GM21786 (cell line): ENCODE data around the gene CHD6.

ENCODE experiments used
- ATAC-seq: cut with Tn5 transposase; IDR thresholded peaks from one replicate; pipeline ENCODE4 v1.9.1; 2021; ENCODE audit not compliant: unreplicated experiment

Gene CHD6, protein sequence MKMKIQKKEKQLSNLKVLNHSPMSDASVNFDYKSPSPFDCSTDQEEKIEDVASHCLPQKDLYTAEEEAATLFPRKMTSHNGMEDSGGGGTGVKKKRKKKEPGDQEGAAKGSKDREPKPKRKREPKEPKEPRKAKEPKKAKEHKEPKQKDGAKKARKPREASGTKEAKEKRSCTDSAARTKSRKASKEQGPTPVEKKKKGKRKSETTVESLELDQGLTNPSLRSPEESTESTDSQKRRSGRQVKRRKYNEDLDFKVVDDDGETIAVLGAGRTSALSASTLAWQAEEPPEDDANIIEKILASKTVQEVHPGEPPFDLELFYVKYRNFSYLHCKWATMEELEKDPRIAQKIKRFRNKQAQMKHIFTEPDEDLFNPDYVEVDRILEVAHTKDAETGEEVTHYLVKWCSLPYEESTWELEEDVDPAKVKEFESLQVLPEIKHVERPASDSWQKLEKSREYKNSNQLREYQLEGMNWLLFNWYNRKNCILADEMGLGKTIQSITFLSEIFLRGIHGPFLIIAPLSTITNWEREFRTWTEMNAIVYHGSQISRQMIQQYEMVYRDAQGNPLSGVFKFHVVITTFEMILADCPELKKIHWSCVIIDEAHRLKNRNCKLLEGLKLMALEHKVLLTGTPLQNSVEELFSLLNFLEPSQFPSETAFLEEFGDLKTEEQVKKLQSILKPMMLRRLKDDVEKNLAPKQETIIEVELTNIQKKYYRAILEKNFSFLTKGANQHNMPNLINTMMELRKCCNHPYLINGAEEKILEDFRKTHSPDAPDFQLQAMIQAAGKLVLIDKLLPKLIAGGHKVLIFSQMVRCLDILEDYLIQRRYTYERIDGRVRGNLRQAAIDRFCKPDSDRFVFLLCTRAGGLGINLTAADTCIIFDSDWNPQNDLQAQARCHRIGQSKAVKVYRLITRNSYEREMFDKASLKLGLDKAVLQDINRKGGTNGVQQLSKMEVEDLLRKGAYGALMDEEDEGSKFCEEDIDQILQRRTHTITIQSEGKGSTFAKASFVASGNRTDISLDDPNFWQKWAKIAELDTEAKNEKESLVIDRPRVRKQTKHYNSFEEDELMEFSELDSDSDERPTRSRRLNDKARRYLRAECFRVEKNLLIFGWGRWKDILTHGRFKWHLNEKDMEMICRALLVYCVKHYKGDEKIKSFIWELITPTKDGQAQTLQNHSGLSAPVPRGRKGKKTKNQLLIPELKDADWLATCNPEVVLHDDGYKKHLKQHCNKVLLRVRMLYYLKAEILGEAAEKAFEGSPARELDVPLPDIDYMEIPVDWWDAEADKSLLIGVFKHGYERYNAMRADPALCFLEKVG (N-terminal part only)

DNA sequence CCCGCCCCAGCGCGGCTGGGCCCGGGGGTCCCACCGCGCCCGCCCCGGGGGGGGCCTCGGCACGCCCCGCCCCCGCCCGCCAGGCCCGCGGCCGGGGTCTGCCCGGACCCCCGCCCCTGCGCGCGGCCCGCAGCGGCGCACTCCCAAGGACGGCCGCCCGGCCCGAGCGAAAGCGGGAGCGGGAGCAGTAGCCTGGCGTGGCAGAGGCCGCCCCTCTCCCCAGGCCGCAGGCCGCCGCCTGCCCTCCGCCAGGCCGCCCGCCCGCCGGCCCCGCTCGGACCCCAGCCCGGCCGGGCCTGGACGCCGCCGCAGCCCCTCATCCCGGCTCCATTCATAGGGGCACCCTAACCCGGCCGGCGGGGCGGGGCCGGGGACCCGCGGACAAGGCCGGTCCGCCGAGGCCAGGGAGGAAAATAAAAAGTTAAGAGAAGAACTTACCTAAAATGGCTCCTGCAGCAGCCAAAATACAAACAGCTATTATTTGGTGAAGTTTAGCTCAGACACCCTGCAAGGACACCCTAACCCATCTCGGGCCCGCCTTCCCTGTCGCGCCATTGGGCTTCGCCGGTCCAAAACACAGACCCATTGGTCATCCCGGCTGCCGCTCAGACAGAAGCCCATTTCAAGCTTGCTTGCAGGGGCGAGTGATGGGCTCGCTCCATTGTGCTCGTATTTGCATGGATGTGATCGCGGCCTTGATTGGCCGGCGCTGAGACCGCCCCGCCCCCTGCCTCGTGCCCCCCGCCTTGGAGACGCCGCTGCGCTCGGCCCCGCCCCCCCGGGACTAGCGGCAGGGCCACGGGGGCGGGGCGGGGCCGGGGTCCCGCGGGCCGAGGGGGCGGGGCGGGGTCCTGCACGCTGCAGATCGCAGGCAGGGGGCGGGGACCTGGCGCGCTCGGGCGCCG, at the start of gene CHD6:
Gene CHD6, minus strand, starts transcription at position 476 of the 905 bp plus-strand sequence. CDS start 67,040 bp downstream, outside the sequence.
- peak; percentile 99 for ATAC-seq

DNA sequence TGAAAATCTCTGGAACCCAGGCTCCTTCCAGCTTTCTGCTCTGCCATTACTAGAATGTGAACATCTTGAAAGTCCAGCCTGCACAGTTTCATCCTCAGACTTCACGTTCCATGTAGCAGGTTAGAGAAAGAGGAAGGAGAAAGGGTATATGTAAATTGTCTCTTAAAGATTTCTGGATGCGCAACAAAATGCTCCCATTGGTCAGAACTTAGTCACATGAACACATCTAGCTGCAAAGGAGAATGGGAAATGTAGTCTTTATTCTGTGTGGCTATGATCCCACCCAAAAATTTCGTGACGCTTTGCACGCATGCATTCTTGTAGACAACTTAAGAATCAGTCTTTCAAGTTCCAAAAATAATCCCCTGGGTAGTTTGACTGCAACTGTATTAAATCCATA, 46.4 kb upstream of the CHD6 start:
- ATAC-seq, result no peak

DNA sequence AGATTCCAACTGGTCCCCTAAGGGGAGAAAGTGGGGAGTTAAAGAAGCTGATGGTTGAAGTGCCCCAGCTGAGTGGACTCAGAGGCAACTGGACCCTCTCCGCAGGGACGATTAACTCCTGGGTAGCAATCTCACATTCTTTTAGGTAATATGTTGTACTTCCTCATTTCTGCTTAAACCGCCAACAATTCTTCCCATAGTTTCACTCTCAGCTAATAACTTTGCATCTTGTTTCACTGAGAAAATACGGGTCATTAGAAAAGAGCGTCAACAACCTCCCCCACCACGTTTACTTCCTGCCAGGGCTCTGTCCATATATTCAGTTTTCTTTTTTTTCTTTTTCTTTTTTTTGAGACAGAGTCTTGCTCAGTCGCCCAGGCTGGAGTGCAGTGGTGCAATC, 39.5 kb upstream of the CHD6 start:
- ATAC-seq, result no peak

DNA sequence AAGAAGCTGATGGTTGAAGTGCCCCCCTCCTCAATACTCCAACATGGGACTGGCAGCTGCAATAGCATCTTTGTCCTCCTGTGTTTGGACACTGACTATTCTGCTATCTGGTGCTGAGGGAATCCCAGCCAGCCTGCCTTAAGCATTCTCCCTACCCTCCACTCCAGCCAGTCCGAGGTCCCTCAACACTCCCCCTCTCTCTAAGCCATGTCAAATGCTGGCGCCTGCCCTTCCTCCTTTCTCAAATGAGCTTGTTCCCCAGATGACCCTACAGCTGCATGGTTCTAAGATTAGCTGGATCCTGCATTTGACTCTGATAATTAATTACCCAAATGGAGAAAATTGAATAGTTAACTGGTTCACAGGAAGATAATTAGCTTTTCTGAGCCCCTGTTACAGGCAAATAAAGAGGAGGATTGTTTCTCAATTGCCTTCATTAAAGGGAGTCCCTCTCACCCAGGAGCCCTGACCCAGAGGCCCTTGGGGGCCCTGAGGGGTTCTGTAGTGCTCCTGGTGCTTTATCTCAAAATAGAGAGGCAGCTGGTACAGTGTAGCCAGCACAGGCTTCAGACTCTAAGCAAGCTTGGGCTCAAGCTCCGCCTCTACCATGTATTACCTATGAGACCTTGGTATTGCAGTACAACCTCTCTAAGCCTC, 37.9 kb upstream of the CHD6 start:
- ATAC-seq, result no peak

DNA sequence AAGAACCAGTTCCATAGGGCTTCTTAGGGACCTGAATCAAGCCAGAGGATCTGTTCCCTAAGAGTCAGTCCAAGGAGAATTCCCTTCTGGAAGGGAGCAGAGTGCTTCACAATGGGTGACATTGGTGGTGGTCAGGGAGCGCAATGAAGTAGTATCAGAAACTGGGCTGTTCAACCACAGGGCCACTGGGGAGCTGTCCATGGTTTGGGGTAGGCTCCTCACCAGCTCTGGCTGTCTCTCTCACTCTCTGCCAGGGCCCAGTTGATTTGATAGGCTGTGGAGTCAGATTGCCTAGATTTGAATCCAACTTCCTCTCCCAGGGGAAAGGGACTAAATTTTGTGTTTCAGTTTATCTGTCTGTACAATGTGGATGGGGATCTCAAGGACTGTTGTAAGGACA, 36.7 kb upstream of the CHD6 start:
- ATAC-seq, result no peak

DNA sequence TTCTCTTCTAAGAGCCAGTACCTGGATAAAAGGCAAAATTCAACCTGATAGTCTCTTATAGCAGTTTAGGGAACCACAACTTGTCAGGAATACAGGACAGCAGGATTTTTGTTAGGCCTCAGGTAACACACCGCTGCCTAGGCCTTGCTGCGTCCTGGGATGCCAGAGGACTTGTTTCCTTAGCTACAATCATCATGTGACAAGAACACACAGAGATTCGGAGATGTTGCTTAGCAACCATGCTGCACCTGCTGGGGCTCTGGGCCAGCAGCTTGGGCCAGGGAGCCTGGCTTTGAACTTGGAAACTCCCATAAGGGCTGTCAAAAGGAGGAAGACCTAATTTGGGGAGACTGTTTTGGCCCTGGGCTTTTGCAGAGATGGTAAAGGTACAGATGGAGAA, 36.1 kb upstream of the CHD6 start:
- no peak for ATAC-seq

DNA sequence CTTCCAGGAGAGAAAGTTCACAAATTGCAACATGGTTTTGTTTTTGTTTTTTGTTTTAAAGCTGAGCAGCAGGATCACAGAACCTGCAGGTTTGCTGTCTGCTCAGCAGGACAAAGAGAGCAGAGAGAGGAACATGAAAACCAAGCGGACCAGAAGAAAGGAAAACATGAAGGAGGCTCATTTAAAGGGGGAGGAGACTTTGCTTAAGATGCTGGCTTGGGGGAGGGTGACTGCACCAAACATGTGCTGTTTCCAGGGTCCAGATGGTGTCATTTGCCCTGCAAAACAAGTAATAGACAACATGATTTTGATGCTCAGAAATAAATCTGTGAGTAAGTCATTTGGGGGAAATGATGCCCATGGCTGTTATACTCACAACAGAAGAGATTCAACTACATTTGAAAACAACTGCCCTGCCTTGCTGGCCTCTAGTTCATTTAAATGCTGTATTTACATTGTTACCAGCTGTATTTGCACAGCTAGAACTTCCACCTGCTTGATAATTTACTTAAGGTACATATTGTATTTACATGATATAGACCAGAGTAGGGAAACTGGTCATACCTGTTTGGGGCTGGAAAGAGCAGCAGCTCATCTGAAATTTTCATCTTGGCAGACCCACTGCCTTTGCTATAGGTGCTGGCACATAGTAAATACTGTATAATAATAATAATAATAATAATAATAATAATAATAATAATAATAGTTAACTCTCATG, 32.2 kb upstream of the CHD6 start:
- ATAC-seq, result no peak

DNA sequence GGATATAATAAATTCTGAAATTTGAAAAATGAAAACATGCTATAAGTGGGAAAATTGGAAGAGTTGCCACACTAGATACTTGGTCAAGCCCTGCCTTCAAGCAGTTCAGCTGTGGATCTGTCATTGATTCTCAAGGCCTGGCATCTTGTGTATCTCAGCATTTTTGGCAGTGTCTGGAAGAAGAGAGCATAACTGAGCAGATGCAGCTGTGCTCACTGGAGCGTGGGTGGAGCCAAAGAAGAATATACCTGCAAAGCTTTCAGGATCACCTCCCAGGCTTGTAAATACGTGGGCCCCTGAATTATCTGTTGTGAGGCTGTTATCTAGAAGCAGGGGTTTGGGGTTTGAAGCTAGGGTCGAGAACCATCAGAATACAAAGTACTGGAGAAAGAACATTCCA, 31.3 kb upstream of the CHD6 start:
- ATAC-seq, result no peak

DNA sequence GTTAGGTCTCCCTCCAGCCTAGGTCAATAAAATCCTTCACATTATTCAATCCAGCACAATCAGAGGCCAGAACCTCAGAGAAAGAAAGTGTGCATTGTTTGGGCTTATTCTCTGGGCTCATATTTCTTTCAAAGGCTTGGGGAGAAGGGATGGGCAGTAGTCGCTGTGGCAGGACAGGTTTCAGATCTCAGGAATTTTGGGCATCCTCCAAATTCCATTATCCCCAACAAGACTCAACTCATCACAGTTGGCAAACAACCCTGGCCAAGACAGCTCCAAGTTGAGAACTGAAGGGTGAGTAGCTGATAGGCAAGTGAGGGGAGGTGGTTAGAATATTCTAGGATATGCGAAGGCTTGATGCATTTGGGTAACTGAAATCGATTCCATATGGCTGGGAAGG, 27.2 kb upstream of the CHD6 start:
- ATAC-seq, result no peak

DNA sequence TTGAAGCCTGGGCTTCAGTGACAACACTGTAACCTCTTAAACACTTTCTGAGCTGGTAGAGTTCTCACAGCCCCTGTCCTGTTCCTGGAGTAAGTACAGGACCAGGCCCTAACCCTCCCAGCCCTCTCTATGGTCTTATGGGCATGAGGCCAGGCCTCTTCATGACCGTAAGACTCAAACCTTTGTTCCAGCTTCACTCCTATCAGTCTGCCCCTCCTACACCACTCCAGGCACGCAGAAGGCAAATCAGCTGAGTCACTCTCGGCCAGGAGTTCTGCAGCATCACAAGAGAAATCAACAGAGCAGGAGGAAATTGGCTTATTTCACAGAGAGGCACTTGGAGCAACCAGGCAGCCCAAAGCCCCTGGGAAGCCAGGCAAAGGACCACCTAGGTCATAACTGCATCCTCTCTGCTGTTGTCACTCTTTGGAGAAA, 25.3 kb upstream of the CHD6 start:
- ATAC-seq, result no peak

DNA sequence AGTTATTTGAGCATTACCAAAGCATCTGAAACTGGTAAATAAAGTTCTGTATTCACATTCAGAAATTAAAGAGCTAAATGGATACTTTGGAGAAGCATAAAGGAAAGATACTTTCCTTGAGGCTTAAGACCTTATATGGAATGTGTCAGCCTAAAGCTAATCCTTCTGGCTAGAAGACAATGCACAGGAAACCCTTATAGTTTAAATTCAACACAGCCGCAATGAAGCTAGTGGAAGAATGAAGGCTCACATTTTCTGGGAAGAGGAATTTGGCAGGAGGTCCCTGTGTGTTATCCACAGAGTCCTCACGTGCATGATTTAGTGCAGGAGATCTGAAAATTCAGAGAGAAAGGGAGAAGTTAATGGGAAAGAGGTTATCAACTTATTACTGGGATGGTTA, 21.5 kb upstream of the CHD6 start:
- ATAC-seq, result no peak

DNA sequence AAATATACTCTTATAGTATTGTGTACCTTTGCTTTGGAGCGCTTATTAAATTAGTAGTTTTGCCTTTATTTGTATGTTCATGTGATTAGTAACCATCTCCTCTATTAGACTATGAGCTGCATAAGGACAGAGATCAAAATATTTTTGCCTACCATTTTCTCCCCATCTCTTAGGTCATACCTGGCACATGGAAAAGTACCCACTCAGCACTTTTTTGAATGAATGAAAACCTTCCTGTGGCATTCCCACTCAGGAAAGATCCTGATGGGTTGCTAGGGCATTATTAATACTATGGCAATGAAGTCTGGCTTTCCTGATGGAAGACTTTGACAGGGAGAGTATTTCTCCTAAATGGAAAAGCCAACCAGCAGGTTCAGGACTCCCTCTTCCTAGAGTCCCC, 20.3 kb upstream of the CHD6 start:
- ATAC-seq, result no peak

DNA sequence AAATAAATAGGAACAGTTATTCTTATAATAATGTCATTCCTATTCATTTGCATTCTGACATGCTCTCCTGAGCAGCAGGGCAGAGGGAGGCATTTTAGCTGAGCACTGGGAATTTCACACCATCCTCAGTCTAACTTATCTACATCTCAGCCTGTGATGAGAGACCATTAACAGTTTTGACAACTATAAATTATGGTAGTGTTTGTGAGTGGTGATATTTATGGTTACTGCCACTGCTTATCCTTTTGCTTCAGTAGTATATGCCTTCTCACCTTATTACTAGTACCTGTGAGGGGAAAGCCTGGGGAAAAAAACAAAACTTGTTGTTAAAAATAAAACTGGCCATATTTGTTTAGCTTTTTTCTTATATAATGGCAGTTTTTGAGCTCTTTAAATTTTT, 17.0 kb upstream of the CHD6 start:
- no peak for ATAC-seq

DNA sequence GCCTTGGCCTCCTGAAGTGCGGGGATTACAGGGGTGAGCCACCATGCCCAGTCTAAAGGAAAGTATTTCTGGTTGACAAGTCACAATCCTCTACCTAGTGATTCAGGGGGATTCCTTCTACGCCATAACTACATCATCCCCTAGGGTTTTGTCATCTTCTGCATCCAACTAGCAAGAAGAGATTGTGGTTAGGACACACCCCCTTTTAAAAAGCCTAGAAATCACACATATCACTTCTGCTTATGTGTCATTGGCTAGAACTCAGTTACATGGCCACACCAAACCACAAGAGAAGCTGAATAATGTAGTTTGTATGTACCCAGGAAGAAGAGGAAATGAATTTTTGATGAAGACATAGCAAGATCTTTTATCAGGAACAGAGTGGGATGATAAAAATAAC, 14.7 kb upstream of the CHD6 start:
- ATAC-seq, result no peak

DNA sequence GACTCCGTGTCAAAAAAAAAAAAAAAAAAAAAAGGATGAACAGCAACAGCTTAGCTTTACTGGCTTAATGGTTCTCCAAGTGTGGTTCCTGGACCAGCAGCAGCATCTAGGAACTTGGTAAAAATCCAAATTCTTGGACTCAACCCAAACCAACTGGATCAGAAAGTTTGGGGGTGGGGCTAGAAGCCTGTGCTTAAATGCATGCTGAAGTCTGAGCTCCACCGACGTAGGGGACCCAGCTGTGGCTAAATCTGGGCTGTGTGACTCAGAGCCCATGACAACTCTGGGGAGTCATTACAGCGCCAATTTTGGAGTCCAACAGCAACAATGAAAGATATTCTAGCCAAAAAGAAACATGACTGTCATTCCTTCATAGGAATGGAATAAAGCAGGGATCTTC, 13.6 kb upstream of the CHD6 start:
- no peak for ATAC-seq

DNA sequence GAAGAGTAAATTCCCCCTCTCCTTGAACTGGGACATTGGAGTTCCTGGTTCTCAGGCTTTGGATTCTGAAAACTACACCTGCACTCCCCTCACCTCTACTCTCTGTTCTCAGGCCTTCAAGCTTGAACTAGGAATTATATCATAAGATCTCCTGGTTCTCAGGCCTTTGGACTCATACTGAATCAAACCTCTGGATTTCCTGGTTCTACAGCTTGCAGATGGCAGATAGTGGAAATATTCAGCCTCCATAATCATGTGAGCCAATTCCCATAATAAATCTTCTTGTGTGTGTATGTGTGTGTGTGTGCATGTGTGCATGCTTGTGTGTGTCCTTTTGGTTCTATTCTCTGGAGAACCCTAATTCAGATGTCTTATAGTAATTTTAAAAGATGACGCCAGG, 12.7 kb upstream of the CHD6 start:
- no peak for ATAC-seq

DNA sequence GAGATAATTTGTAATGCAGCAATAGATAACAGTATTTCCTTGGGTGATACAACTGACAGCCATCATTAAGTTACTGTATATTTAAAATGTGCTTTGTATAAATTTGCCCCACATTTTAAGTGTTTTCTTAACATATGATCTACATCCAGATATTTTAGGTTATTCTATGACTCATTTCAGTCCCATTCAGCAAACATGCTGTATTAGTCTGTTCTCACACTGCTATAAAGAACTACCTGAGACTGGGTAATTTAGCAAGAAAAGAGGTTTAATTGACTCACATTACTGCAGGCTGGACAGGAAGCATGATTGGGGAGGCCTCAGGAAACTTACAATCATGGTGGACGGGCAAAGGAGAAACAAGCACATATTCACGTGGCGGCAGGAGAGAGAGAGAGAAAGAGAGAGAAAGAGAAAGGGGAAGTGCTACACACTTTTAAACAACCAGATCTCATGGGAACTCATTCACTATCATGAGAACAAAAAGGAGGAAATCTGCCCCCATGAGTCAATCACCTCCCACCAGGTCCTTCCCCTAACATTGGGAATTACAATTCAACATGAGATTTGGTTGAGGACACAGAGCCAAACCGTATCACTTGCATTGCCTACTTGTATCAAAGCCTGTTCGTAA, 9.6 kb upstream of the CHD6 start:
- ATAC-seq, result no peak

DNA sequence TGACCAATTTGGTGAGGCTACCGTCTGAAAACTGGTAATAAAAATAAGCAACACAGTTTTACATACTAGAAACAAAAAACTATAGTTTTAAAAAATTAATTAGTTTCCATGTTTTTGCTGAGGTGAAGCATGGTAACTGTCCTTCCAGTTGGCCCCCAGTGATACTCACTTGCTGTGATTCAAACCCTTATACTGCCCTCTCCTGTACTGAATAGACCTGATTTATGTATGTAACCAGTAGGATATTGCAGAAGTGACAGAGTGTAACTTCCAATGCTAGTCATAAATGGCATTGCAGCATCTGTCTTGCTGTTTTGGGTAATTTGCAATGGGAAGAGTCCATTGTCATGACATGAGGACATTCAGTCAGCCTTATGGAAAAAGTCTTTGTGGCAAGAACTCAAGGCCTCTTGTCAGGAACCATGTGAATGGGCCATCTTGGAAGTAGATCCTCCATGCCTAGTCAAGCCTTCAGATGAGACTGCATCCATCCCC, 8.9 kb upstream of the CHD6 start:
- no peak for ATAC-seq
